Skeletal muscle cell (primary cell): ENCODE results near the gene PGAP2.
"Not testable (repeated sequence)": the region's sequence is repeated elsewhere in the genome, so short reads cannot be mapped to it uniquely, and the experiment has no call there.

Experiments used
- DNase-seq: peaks from one replicate; pipeline ENCODE4 v3.0.0-alpha.2; 2010; ENCODE audit warnings: low read depth
- H3K4me3 ChIP-seq: 2 replicates; pipeline ENCODE4 v1.5.1; 2011; ENCODE audit warnings: low read depth, mild to moderate bottlenecking, control low read depth, low read length, moderate library complexity

Gene PGAP2

DNA sequence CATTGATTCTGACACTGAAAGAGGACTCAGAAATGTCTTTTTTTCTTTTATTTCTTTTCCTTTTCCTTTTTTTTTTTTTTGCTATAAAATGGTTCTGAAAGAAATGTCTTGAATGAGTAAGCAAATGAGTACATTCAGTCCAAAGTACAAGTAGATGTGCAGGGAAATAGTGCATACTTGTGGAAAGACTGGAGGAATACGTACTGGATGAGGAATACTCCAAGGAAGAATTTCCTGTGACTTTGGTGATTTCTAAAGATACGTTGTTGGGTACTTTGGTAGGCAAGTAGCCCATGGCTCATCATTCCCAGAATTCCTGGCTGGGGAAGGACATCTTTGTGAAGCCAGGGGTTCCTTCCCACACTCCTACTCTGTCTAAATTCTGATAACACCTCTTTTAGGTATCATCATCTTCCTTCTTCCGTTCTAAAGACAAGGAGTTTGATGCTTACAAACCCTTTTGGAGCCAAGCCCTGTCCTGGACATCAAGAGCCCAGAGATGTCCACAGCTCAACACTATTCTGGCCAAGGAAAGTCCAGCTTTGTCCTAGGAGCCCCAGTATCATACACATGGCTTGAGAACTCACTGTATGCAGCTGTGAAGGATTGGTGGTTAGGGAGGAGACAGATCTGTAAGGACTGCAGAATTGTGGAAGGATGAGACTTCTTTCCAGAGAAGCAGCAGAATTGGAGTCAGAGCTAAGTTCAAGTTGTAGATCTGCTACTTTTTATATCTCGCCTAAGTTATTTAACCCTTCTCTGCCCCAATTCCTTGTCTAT, 6.2 kb upstream of the PGAP2 start:
- no peak overlapping the region for H3K4me3 ChIP-seq
- DNase-seq, result peak; percentile 39

DNA sequence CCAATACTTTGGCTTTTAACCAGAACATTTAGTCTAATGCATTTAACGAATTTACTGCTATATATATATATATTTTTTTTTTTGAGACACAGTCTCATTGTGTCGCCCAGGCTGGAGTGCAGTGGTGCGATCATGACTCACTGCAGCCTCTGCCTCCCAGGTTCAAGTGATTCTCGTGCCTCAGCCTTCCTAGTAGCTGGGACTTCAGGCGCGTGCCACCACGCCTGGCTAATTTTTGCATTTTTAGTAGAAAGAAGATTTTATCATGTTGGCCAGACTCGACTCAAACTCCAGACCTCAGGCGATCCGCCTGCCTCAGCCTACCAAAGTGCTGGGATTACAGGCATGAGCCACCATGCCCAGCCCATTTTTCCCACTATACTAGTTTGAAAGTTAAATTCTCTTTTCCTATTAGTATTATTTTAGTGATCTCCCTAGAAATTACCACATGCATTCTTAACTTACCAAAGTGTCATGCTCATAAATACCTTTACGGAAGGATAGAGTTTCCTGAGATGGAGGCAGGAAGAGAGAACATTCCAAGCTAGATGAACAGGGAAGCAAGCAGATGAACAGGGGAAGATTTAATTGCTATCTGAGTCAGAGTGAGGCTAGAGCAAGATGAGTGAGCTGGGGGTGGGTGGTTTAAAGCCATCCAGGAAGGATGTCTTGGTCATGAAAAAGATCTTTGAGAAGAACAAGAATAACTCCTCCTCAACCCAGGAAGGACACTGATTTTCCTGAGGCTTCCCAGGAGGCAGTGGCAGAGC, 4.4 kb upstream of the PGAP2 start:
- H3K4me3 ChIP-seq, result no peak overlapping the region
- peak; percentile 49 for DNase-seq

- peak overlapping the region; percentile 78 for H3K4me3 ChIP-seq
- DNase-seq, result no peak
These were observed 682 bp downstream of the PGAP2 start for GRCh38 chr11:3808861-3809623.

- DNase-seq, result no peak
- H3K4me3 ChIP-seq, result no peak overlapping the region
These were observed 1.2 kb downstream of the PGAP2 start for GRCh38 chr11:3809624-3809928.

- no peak overlapping the region for H3K4me3 ChIP-seq
- DNase-seq, result no peak
These were observed 2.1 kb downstream of the PGAP2 start for GRCh38 chr11:3810446-3810845.

GRCh38 chr11:3810951-3811350, 2.6 kb downstream of the PGAP2 start:
- no peak for DNase-seq
- no peak overlapping the region for H3K4me3 ChIP-seq

DNA sequence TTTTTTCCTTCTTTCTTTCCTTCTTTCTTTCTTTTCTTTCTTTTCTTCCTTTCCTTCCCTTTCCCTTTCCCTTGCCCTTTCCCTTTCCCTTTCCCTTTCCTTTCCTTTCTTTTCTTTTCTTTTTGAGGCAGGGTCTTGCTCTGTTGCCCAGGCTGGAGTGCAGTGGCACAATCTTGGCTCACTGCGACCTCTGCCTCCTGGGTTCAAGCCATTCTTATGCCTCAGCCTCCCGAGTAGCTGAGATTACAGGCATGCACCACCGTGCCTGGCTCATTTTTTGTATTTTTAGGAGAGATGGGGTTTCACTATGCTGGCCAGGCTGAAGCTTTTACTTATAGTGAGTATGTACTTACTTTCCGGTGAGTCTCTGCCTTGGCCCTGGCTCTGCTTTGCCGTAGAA, 6.5 kb downstream of the PGAP2 start:
- not testable (repeated sequence) for H3K4me3 ChIP-seq, DNase-seq

- no peak overlapping the region for H3K4me3 ChIP-seq
- no peak for DNase-seq
These were observed 7.5 kb downstream of the PGAP2 start for GRCh38 chr11:3815845-3816244.

DNA sequence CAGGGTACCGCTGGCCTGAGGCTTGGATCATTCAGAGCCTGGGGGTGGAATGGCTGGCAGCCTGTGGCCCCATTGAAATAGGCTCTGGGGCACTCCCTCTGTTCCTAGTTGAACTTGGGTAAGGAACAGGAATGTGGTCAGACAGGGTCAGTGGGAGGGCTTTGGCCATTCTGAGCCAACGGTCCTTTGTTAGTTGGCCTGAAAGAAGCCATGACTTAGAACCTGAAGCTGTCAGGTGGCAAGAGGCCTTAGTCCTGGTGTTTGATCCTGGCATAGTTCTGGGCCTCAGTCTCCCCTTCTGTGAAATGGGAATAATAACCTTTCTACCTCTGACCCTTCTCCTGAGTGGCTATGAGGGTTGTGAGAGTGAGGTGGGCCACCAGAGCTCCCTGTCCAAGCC, 8.3 kb downstream of the PGAP2 start:
- no peak overlapping the region for H3K4me3 ChIP-seq
- no peak for DNase-seq

- H3K4me3 ChIP-seq, result no peak overlapping the region
- DNase-seq, result no peak
These were observed 8.9 kb downstream of the PGAP2 start for GRCh38 chr11:3817181-3817800.

DNA sequence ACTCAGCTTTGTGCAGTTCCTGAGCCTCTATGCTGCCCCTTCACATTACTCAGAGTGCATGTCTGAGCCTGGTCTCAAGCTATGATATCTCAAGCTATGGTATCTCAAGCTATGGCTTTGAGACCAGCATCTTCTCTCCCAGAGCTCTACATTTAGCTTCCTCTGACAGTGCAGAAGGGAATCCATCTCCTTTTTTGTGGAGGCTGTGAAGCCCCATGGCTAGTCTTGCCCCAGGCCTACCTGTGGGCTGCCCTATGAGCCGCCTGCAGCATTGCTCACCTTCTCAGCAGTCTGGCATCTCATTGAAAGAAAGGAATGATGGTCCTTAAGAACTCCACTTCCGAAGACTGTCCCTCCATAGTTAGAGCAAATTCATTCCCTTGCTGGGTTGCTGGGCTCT, 12.6 kb downstream of the PGAP2 start:
- H3K4me3 ChIP-seq, result no peak overlapping the region
- no peak for DNase-seq

DNA sequence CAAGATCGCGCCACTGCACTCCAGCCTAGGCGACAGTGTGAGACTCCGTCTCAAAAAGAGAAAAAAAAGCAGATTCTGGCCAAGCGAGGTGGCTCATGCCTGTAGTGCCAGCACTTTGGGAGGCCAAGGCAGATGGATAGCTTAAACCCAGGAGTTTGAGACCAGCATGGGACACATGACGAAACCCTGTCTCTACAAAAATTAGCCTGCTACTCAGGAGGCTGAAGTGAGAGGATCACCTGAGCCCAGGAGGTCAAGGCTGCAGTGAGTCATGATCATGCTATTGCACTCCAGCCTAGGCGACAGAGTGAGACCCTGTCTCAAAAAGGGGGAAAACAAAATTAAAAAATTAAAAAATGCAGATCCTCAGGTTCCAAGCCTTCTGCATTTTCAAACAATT, 14.0 kb downstream of the PGAP2 start:
- H3K4me3 ChIP-seq, result no peak overlapping the region
- DNase-seq, result no peak

- DNase-seq, result no peak
- no peak overlapping the region for H3K4me3 ChIP-seq
These were observed 14.9 kb downstream of the PGAP2 start for GRCh38 chr11:3823303-3823702.

- DNase-seq, result no peak
- no peak overlapping the region for H3K4me3 ChIP-seq
These were observed 15.6 kb downstream of the PGAP2 start for GRCh38 chr11:3823762-3824506.

GRCh38 chr11:3824714-3825472, 16.5 kb downstream of the PGAP2 start:
- no peak overlapping the region for H3K4me3 ChIP-seq
- no peak for DNase-seq

- DNase-seq, result no peak
- no peak overlapping the region for H3K4me3 ChIP-seq
These were observed 17.3 kb downstream of the PGAP2 start for GRCh38 chr11:3825473-3826154.

DNA sequence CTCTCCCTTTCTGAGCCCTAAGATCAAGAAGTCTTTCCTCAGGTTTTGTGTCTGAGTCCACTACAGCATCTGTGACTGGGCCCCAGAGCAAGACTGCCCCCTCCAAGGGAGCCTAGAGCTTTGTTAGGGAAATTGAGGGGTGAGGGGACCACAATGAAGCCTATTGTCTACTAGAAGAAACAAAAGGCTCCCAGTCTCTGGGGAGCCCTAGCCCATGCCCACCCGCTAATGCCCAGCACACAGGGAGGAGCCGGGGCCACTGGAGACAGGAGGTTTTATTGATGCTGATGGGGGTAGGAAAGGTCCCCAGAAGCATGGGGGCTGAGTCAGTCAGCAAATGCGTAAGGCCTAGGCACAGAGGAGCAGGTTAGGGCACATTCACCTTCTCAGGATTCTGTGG, 18.4 kb downstream of the PGAP2 start:
- no peak overlapping the region for H3K4me3 ChIP-seq
- no peak for DNase-seq
